SK-N-SH (cell line): Measurements from ENCODE around the gene ATP4A. TPM values are rescaled to one million over a fixed set of nuclear protein-coding genes. Genes with fewer than 3 reads are reported as not detected.

ENCODE experiments used
- CTCF ChIA-PET: fragments of 300-600, 350-600 bp; formaldehyde crosslinking; extraction: SDS; loops from one replicate; lab custom pipeline; 2021; lab: Yijun Ruan, JAX
- POLR2A ChIA-PET: fragments of 350-600 bp; sonication (Branson Sonifier 250); formaldehyde crosslinking; extraction: SDS; loops from one replicate; lab custom pipeline; 2020; ENCODE audit warnings: antibody characterized with exemption, inconsistent platforms; lab: Yijun Ruan, JAX
- DNase-seq: peaks from one replicate; pipeline ENCODE4 v3.0.0; 2012
- H2AFZ ChIP-seq: fragments of 200-600 bp; sonication (generic); 2 replicates; pipeline ENCODE4 v1.8.1; 2016; ENCODE audit warnings: antibody characterized with exemption, mild to moderate bottlenecking, low read depth
- H3F3A ChIP-seq: fragments of 200-600 bp; sonication (generic); replicated peaks from 2 replicates; pipeline ENCODE3; 2016; ENCODE audit warnings: antibody characterized with exemption, mild to moderate bottlenecking; ENCODE audit not compliant: insufficient read depth
- H3K27ac ChIP-seq, 2 experiments: fragments of 200-500 bp in 1 of 2; fragments of 200-600 bp in 1 of 2; sonication (Bioruptor generic) in 1 of 2; sonication (generic), shearing (Covaris generic) in 1 of 2; 2 replicates each; pipeline versions ENCODE4 v1.5.1 to v1.6.1; 2014 to 2016; ENCODE audit warnings: low read depth in 2 of 2, inconsistent platforms in 1 of 2, low read length in 1 of 2, mild to moderate bottlenecking in 1 of 2, mixed read lengths in 1 of 2
- H3K27me3 ChIP-seq: fragments of 200-600 bp; sonication (generic), shearing (Covaris generic); 2 replicates; pipeline ENCODE4 v1.6.1; 2016; ENCODE audit warnings: mixed run types; ENCODE audit not compliant: insufficient read depth
- H3K36me3 ChIP-seq, 2 experiments: fragments of 200-500 bp in 1 of 2; fragments of 200-600 bp in 1 of 2; sonication (Bioruptor generic) in 1 of 2; sonication (generic) in 1 of 2; replicated peaks in 1 of 2; 2 replicates each; pipeline versions ENCODE3 to v1.5.1; 2014 to 2016; ENCODE audit warnings: low read length in 1 of 2, mild to moderate bottlenecking in 1 of 2; ENCODE audit not compliant: insufficient read depth in 2 of 2, control insufficient read depth in 1 of 2
- H3K4me1 ChIP-seq, 2 experiments: fragments of 200-500 bp in 1 of 2; fragments of 200-600 bp in 1 of 2; sonication (Bioruptor generic) in 1 of 2; sonication (generic), shearing (Covaris generic) in 1 of 2; 2 replicates each; pipeline versions ENCODE4 v1.5.1 to v1.6.1; 2014 to 2016; ENCODE audit warnings: low read depth in 1 of 2, low read length in 1 of 2, mixed run types in 1 of 2; ENCODE audit not compliant: insufficient read depth in 2 of 2, control insufficient read depth in 1 of 2
- H3K4me2 ChIP-seq: fragments of 200-600 bp; sonication (generic), shearing (Covaris generic); 2 replicates; pipeline ENCODE4 v1.6.1; 2017; ENCODE audit warnings: mixed run types
- H3K4me3 ChIP-seq, 2 experiments: fragments of 200-500 bp in 1 of 2; fragments of 200-600 bp in 1 of 2; sonication (Bioruptor generic) in 1 of 2; sonication (generic), shearing (Covaris generic) in 1 of 2; 2 replicates each; pipeline versions ENCODE4 v1.5.1 to v1.8.1; 2014 to 2016; ENCODE audit warnings: low read depth in 2 of 2, inconsistent platforms in 1 of 2, low read length in 1 of 2, mild to moderate bottlenecking in 1 of 2, mixed read lengths in 1 of 2, moderate library complexity in 1 of 2
- H3K79me2 ChIP-seq: fragments of 200-600 bp; sonication (generic); 2 replicates; pipeline ENCODE4 v1.8.1; 2017; ENCODE audit warnings: mild to moderate bottlenecking; ENCODE audit not compliant: insufficient read depth
- H3K9ac ChIP-seq: fragments of 200-600 bp; sonication (generic); 2 replicates; pipeline ENCODE4 v1.6.1; 2017; ENCODE audit warnings: mixed run types
- H3K9me2 ChIP-seq: fragments of 200-600 bp; sonication (generic); 2 replicates; pipeline ENCODE4 v1.6.1; 2017; ENCODE audit warnings: mixed run types
- H3K9me3 ChIP-seq: fragments of 200-600 bp; sonication (generic); 2 replicates; pipeline ENCODE4 v1.6.1; 2017; ENCODE audit warnings: mixed run types, mild to moderate bottlenecking, moderate library complexity
- H4K20me1 ChIP-seq: fragments of 200-600 bp; sonication (generic); 2 replicates; pipeline ENCODE4 v1.6.1; 2017; ENCODE audit warnings: mild to moderate bottlenecking, mixed run types; ENCODE audit not compliant: insufficient read depth
- ELF1 ChIP-seq: IDR thresholded peaks from 2 replicates; pipeline ENCODE4 v1.4.0; 2012
- EZH2phosphoT487 ChIP-seq: fragments of 200-600 bp; sonication (generic); IDR thresholded peaks from 2 replicates; pipeline ENCODE4 v1.6.1; 2017; ENCODE audit warnings: low read depth, mixed run types, mild to moderate bottlenecking, antibody characterized with exemption, moderate library complexity, borderline replicate concordance
- GABPA ChIP-seq: IDR thresholded peaks from 2 replicates; pipeline ENCODE4 v1.4.0; 2012; ENCODE audit warnings: low read depth, mild to moderate bottlenecking
- GATA2 ChIP-seq: sonication (generic); formaldehyde crosslinking; IDR thresholded peaks from 2 replicates; pipeline ENCODE4 v1.5.0; 2020; ENCODE audit warnings: mild to moderate bottlenecking, missing genetic modification reagents
- MEF2A ChIP-seq: IDR thresholded peaks from 2 replicates; pipeline ENCODE4 v1.4.0; 2012; ENCODE audit warnings: low read depth, borderline replicate concordance
- MXI1 ChIP-seq: IDR thresholded peaks from 2 replicates; pipeline ENCODE4 v1.6.1; 2012; ENCODE audit warnings: mild to moderate bottlenecking, low read depth, low read length, improper control_type of control experiment
- NFIC ChIP-seq: IDR thresholded peaks from 2 replicates; pipeline ENCODE4 v1.4.0; 2012; ENCODE audit warnings: borderline replicate concordance
- RCOR1 ChIP-seq: fragments of 150-350 bp; IDR thresholded peaks from 2 replicates; pipeline ENCODE4 v1.6.1; 2017; ENCODE audit warnings: antibody characterized with exemption, low read length
- REST ChIP-seq: IDR thresholded peaks from 2 replicates; pipeline ENCODE4 v1.6.1; 2012; ENCODE audit warnings: mild to moderate bottlenecking, low read depth, low read length, moderate library complexity
- RXRA ChIP-seq: IDR thresholded peaks from 2 replicates; pipeline ENCODE4 v1.4.0; 2012; ENCODE audit warnings: low read depth, mild to moderate bottlenecking, borderline replicate concordance
- SIN3A ChIP-seq: IDR thresholded peaks from 2 replicates; pipeline ENCODE4 v1.6.1; 2012; ENCODE audit warnings: low read depth, mild to moderate bottlenecking, low read length, moderate library complexity, borderline replicate concordance
- SMC3 ChIP-seq: IDR thresholded peaks from 2 replicates; pipeline ENCODE4 v1.6.1; 2012; ENCODE audit warnings: low read depth, low read length, improper control_type of control experiment
- YY1 ChIP-seq: IDR thresholded peaks from 2 replicates; pipeline ENCODE4 v1.4.0; 2012; ENCODE audit warnings: low read depth, mild to moderate bottlenecking
- WGBS: methylation state at CpG from one replicate; pipeline ENCODE4 v1.1.6; 2017; ENCODE audit warnings: low lambda C conversion rate; 5-methylcytosine and 5-hydroxymethylcytosine counted together
- polyA plus RNA-seq, 3 experiments: library from polyadenylated mRNA; depleted of rRNA; stranded (reverse); fragments of >200 nt; gene quantifications; 2 replicates each; pipeline ENCODE4 v1.2.3, GENCODE V29; 2012

The ATP4A gene
- polyA plus RNA-seq, 1 of the 3 experiments (the other 2 are of a cell fraction), result not detected

GRCh38 chr19:35585848-35586247 is 22.4 kb upstream of the ATP4A start, which contains the start of gene PMIS2:
PMIS2 (plus strand) TSS chr19:35586173; CDS start chr19:35586260, 87 bp downstream.
- TF ChIP-seq NFIC, result no peak
- TF ChIP-seq SMC3, result no peak
- TF ChIP-seq GATA2 (CRISPR knock-in tag), result no peak
- no peak for TF ChIP-seq RCOR1
- no peak for TF ChIP-seq MEF2A
- no peaks in the 10 kb centered on the region for H3K36me3 ChIP-seq
- no peak within 1 kb of the TSS for H2AFZ ChIP-seq
- 46% methylated on average over 12 of the region's 16 CpGs for WGBS
- H3F3A ChIP-seq, result no peaks in the 10 kb centered on the region
- H3K4me2 ChIP-seq, result no peak within 1 kb of the TSS
- H3K9ac ChIP-seq, result no peak within 1 kb of the TSS
- H3K4me1 ChIP-seq, result no peaks in the 10 kb centered on the region
- ChIA-PET CTCF (no interaction called here), POLR2A (no interaction called here)
- H3K27me3 ChIP-seq, result peaks cover 48% of the 10 kb centered on the region
- H3K79me2 ChIP-seq, result no peaks in the 10 kb centered on the region
- DNase-seq, result peak; percentile 64
- H4K20me1 ChIP-seq, result no peaks in the 10 kb centered on the region
- no peak within 1 kb of the TSS for H3K27ac ChIP-seq
- no peak within 1 kb of the TSS for H3K4me3 ChIP-seq
- no peaks in the 10 kb centered on the region for H3K9me3 ChIP-seq
- no peaks in the 10 kb centered on the region for H3K9me2 ChIP-seq

- no peak overlapping the region for H3K4me2 ChIP-seq
- H3K4me3 ChIP-seq, result no peak overlapping the region
- no peaks in the 10 kb centered on the region for H4K20me1 ChIP-seq
- no peak overlapping the region for H3K27ac ChIP-seq
- H3K9me2 ChIP-seq, result no peaks in the 10 kb centered on the region
- H3K79me2 ChIP-seq, result no peaks in the 10 kb centered on the region
- H3K9ac ChIP-seq, result no peak overlapping the region
- no peak for TF ChIP-seq ELF1
- H3K9me3 ChIP-seq, result no peaks in the 10 kb centered on the region
- no peaks in the 10 kb centered on the region for H3K36me3 ChIP-seq
- 0% methylated on average over 1 of the region's 1 CpG for WGBS
- peaks cover 26% of the 10 kb centered on the region for H3K27me3 ChIP-seq
- DNase-seq, result no peak
- ChIA-PET CTCF (interaction anchor here (1.2 kb wide), 1 partner anchor 34 kb away, joined by 3 read pairs; no protein-coding TSS in a partner anchor), POLR2A (no interaction called here)
- H2AFZ ChIP-seq, result no peak overlapping the region
- H3F3A ChIP-seq, result no peaks in the 10 kb centered on the region
- H3K4me1 ChIP-seq, result no peaks in the 10 kb centered on the region
Measured at GRCh38 chr19:35582760-35583159, 19.3 kb upstream of the ATP4A start.

- no peak for TF ChIP-seq REST
- TF ChIP-seq RXRA, result no peak
- no peak for TF ChIP-seq SIN3A
- no peak for TF ChIP-seq GABPA
- TF ChIP-seq MXI1, result no peak
- no peak for TF ChIP-seq NFIC
- TF ChIP-seq EZH2phosphoT487, result no peak
- TF ChIP-seq YY1, result no peak
- POLR2A ChIA-PET, result no interaction called here
- H3K4me2 ChIP-seq, result no peak overlapping the region
- H3K27ac ChIP-seq, result no peak overlapping the region
- no peak overlapping the region for H3K9ac ChIP-seq
- H3K4me3 ChIP-seq, result no peak overlapping the region
- CTCF ChIA-PET, result no interaction called here
- DNase-seq, result no peak
- no peaks in the 10 kb centered on the region for H3K79me2 ChIP-seq
- H3K9me3 ChIP-seq, result no peaks in the 10 kb centered on the region
- no peaks in the 10 kb centered on the region for H3F3A ChIP-seq
- WGBS, result 14% methylated on average over 7 of the region's 7 CpGs
- H3K9me2 ChIP-seq, result no peaks in the 10 kb centered on the region
- no peaks in the 10 kb centered on the region for H4K20me1 ChIP-seq
- H3K27me3 ChIP-seq, result peaks cover 3% of the 10 kb centered on the region
- H3K4me1 ChIP-seq, result no peaks in the 10 kb centered on the region
- H2AFZ ChIP-seq, result no peak overlapping the region
- H3K36me3 ChIP-seq, result no peaks in the 10 kb centered on the region
Measured at GRCh38 chr19:35578707-35579106, 15.2 kb upstream of the ATP4A start.
